Right renal pelvis (tissue), 4 donors: ENCODE data around the gene ELOVL7. TPM values are rescaled to one million over a fixed set of nuclear protein-coding genes. Genes with fewer than 3 reads are reported as not detected.
A peak's percentile ranks its signal among the peaks of the same experiment; 100 is the strongest.
"Not testable (repeated sequence)": the region's sequence is repeated elsewhere in the genome, so short reads cannot be mapped to it uniquely, and the experiment has no call there.

ENCODE experiments used
- DNase-seq, 4 donors: peaks; one replicate each; pipeline ENCODE4 v3.0.0-alpha.2; 2013; ENCODE audit warnings: low read depth in 4 of 4, low spot score in 3 of 4, missing footprints in 1 of 4
- polyA plus RNA-seq, 4 donors: library from polyadenylated mRNA; unstranded; fragments of 120-200 nt; gene quantifications; one replicate each; pipeline ENCODE4 v1.2.1, GENCODE V29; 2013; ENCODE audit not compliant: insufficient read length in 4 of 4

Gene ELOVL7
- 10 to 100 TPM; 15.1 to 23.1 (median 19.3) TPM for polyA plus RNA-seq

- DNase-seq: peak; percentile 61 to 68 (median 62)
These were observed at the start of gene ELOVL7 for GRCh38 chr5:60843936-60844905. Gene ELOVL7, minus strand, starts transcription at chr5:60844269. Its CDS starts 56,872 bp downstream, at chr5:60787397.

GRCh38 chr5:60893521-60893920 lies 49.5 kb upstream of the ELOVL7 start:
- no peak for DNase-seq

- DNase-seq: no peak
These were observed 47.6 kb upstream of the ELOVL7 start for GRCh38 chr5:60891667-60892066.

GRCh38 chr5:60888359-60889061 lies 44.4 kb upstream of the ELOVL7 start:
- no peak for DNase-seq

- DNase-seq: no peak
These were observed 43.7 kb upstream of the ELOVL7 start for GRCh38 chr5:60887746-60888145.

- DNase-seq: no peak
These were observed 43.0 kb upstream of the ELOVL7 start for GRCh38 chr5:60887096-60887495.

- DNase-seq: no peak
These were observed 42.1 kb upstream of the ELOVL7 start for GRCh38 chr5:60886158-60886557.

- no peak for DNase-seq
These were observed 39.2 kb upstream of the ELOVL7 start for GRCh38 chr5:60883229-60883628.

GRCh38 chr5:60872892-60873291 lies 28.8 kb upstream of the ELOVL7 start:
- DNase-seq: no peak

- no peak for DNase-seq
These were observed 26.8 kb upstream of the ELOVL7 start for GRCh38 chr5:60870857-60871256.

GRCh38 chr5:60860572-60860971 lies 16.5 kb upstream of the ELOVL7 start:
- DNase-seq: not testable (repeated sequence)

- no peak for DNase-seq
These were observed 12.0 kb upstream of the ELOVL7 start for GRCh38 chr5:60856066-60856465.

GRCh38 chr5:60852940-60853339 lies 8.9 kb upstream of the ELOVL7 start:
- DNase-seq: no peak

- DNase-seq: no peak
These were observed 8.2 kb upstream of the ELOVL7 start for GRCh38 chr5:60852317-60852716.

- DNase-seq: no peak
These were observed 7.6 kb upstream of the ELOVL7 start for GRCh38 chr5:60851626-60852025.

GRCh38 chr5:60846298-60846697 lies 2.2 kb upstream of the ELOVL7 start:
- DNase-seq: no peak

- DNase-seq: peak in 1 of 4 donors; percentile 21
These were observed 608 bp downstream of the ELOVL7 start for GRCh38 chr5:60843386-60843935.

- peak in 1 of 4 donors; percentile 1 for DNase-seq
These were observed 1.1 kb downstream of the ELOVL7 start for GRCh38 chr5:60842871-60843385.

GRCh38 chr5:60841361-60841760 lies 2.7 kb downstream of the ELOVL7 start:
- no peak for DNase-seq

GRCh38 chr5:60836131-60836530 lies 7.9 kb downstream of the ELOVL7 start:
- DNase-seq: no peak

- no peak for DNase-seq
These were observed 8.5 kb downstream of the ELOVL7 start for GRCh38 chr5:60835554-60835953.
